GM23248 (cell line): ENCODE results near the gene GPT2. TPM values are rescaled to one million over a fixed set of nuclear protein-coding genes. Genes with fewer than 3 reads are reported as not detected.

Experiments
- DNase-seq: peaks from one replicate; pipeline ENCODE4 v3.0.0-alpha.2; 2015
- H2AFZ ChIP-seq: fragments of 200-600 bp; sonication (generic); 2 replicates; pipeline ENCODE4 v1.6.1; 2016; ENCODE audit warnings: antibody characterized with exemption
- H3F3A ChIP-seq: fragments of 200-600 bp; sonication (generic); 2 replicates; pipeline ENCODE4 v1.6.1; 2016; ENCODE audit warnings: mild to moderate bottlenecking, antibody characterized with exemption, mixed run types; ENCODE audit not compliant: insufficient read depth
- H3K27ac ChIP-seq: fragments of 200-600 bp; sonication (generic); 2 replicates; pipeline ENCODE4 v1.5.1; 2016; ENCODE audit warnings: mild to moderate bottlenecking
- H3K27me3 ChIP-seq: fragments of 200-600 bp; sonication (generic); replicated peaks from 2 replicates; pipeline ENCODE4 v1.6.1; 2016; ENCODE audit warnings: mild to moderate bottlenecking; ENCODE audit not compliant: insufficient read depth
- H3K36me3 ChIP-seq: fragments of 200-600 bp; sonication (generic); 2 replicates; pipeline ENCODE4 v1.6.1; 2016; ENCODE audit warnings: low read depth, mild to moderate bottlenecking
- H3K4me1 ChIP-seq: fragments of 200-600 bp; sonication (generic); 2 replicates; pipeline ENCODE4 v1.6.1; 2016; ENCODE audit warnings: mild to moderate bottlenecking; ENCODE audit not compliant: insufficient read depth
- H3K4me2 ChIP-seq: fragments of 200-600 bp; sonication (generic); one replicate; pipeline ENCODE4 v1.6.1; 2016; ENCODE audit warnings: mild to moderate bottlenecking; ENCODE audit not compliant: unreplicated experiment
- H3K4me3 ChIP-seq: fragments of 200-600 bp; sonication (generic); 2 replicates; pipeline ENCODE4 v1.5.1; 2016; ENCODE audit warnings: mild to moderate bottlenecking
- H3K79me2 ChIP-seq: fragments of 200-600 bp; sonication (generic); 2 replicates; pipeline ENCODE4 v1.6.1; 2016; ENCODE audit warnings: mild to moderate bottlenecking; ENCODE audit not compliant: insufficient read depth
- H3K9ac ChIP-seq: fragments of 200-600 bp; sonication (generic); 2 replicates; pipeline ENCODE4 v1.6.1; 2016; ENCODE audit warnings: mild to moderate bottlenecking
- H3K9me2 ChIP-seq: fragments of 200-600 bp; sonication (generic); 2 replicates; pipeline ENCODE4 v1.6.1; 2016; ENCODE audit warnings: mixed run types, mild to moderate bottlenecking, moderate library complexity; ENCODE audit not compliant: insufficient read depth
- H3K9me3 ChIP-seq: fragments of 200-600 bp; sonication (generic); one replicate; pipeline ENCODE4 v1.6.1; 2017; ENCODE audit warnings: low read depth
- H4K20me1 ChIP-seq: fragments of 200-600 bp; sonication (generic); 2 replicates; pipeline ENCODE4 v1.6.0; 2016; ENCODE audit not compliant: insufficient read depth
- EZH2 ChIP-seq: fragments of 200-600 bp; sonication (generic); IDR thresholded peaks from 2 replicates; pipeline ENCODE4 v1.6.1; 2018; ENCODE audit warnings: antibody characterized with exemption, mild to moderate bottlenecking; ENCODE audit not compliant: insufficient read depth, poor library complexity, severe bottlenecking
- EZH2phosphoT487 ChIP-seq: fragments of 200-600 bp; sonication (generic); IDR thresholded peaks from 2 replicates; pipeline ENCODE4 v1.6.1; 2018; ENCODE audit warnings: antibody characterized with exemption, moderate library complexity, mild to moderate bottlenecking, low read depth; ENCODE audit not compliant: insufficient read depth
- WGBS, 2 experiments: methylation state at CpG; one replicate each; pipeline ENCODE4 v1.1.6; 2015 to 2017; ENCODE audit warnings: low lambda C conversion rate in 2 of 2, low coverage in 1 of 2; ENCODE audit errors: missing lambda C conversion rate in 2 of 2; 5-methylcytosine and 5-hydroxymethylcytosine counted together
- in situ Hi-C: fragments of 300-500 bp; cut with MboI; formaldehyde crosslinking; loops from 2 replicates; pipeline ENCODE4 v1.15.0; 2020
- polyA plus RNA-seq: library from polyadenylated mRNA; unstranded; fragments of >200 nt; fragmentation: Nextera tagmentation; extraction: Ambion mirVana; gene quantifications from 2 replicates; pipeline ENCODE4 v1.2.1, GENCODE V29; 2016
- total RNA-seq: library from RNA; depleted of rRNA; stranded (reverse); fragments of >200 nt; shearing (Covaris generic); gene quantifications from 2 replicates; pipeline ENCODE4 v1.2.3, GENCODE V29; 2014

GPT2 gene
- total and polyA plus RNA-seq, 2 experiments from 2014 or later: 26.9 to 33.7 TPM

DNA sequence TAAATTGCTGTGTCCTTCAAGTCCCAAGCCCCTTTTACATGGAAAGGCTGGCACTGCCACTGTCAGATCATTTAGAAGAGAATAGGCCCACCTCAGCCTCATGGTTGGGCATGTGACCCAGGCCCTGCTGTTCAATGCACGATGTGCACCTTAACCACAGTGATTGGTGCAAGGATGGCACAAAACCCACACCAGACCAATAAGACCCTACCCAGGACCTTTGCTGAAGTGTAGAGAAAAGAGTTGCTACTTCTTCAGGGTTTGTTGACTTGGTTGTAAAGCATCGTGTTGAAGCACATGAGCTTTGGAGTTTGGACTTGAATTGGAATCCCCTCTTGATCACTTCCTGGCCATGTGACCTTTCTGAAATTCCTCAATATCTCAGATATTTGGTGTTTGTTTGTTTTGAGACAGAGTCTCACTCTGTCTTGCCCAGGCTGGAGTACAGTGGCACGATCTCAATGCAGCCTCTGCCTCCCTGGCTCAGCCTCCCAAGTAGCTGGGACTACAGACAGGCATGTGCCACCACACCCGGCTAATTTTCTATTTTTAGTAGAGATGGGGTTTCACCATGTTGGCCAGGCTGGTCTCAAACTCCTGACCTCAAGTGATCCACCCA, 64.5 kb downstream of the GPT2 start:
- TF ChIP-seq EZH2 (no peak), EZH2phosphoT487 (no peak)
- no peaks in the 10 kb centered on the region for H3F3A ChIP-seq
- in situ Hi-C loops: no loop called here

DNA sequence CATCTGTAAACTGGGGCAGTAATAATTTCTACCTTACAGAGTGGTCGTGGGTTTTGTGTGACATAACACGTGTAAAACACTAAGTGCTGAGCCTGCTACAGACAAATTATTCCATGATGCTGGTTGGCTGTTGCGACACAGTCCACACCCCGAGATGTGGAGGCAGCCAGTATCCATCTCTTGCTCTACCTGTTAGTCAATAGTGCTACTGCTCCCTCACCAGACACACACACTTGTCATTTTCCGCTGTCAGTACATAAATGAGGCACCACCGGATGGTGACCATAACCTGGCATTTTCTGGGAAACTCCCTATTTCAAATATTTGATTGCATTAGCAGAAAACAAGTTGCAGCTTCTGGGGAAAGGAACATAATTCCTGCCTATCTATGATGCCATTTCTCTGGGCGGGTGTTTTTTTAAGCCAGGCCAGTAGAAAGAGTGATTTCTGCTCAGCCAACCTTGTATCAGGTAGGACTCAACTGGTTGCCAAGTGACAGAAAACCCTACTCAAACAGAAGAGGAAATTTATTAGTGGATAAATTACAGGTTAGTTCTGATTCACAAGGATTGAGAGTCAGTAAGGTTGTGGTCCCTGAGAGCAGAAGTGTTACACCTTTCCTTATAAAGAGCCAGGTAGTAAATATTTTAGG, 65.2 kb downstream of the GPT2 start:
- H3K9ac ChIP-seq: no peak overlapping the region
- in situ Hi-C loops: no loop called here
- no peaks in the 10 kb centered on the region for H3K27me3 ChIP-seq
- no peak overlapping the region for H3K4me3 ChIP-seq
- no peaks in the 10 kb centered on the region for H3K79me2 ChIP-seq
- no peaks in the 10 kb centered on the region for H3K9me2 ChIP-seq
- H3K9me3 ChIP-seq: no peaks in the 10 kb centered on the region
- H3F3A ChIP-seq: no peaks in the 10 kb centered on the region
- DNase-seq: no peak
- WGBS, 2 experiments: 58 to 62% methylated on average over 7 of the region's 7 CpGs
- no peaks in the 10 kb centered on the region for H3K4me1 ChIP-seq
- peaks cover under 1% of the 10 kb centered on the region; the same call in 1 of the 2 replicates for H3K36me3 ChIP-seq
- no peak overlapping the region for H3K27ac ChIP-seq
- no peak for TF ChIP-seq EZH2phosphoT487
- no peak for TF ChIP-seq EZH2
- H2AFZ ChIP-seq: no peak overlapping the region
- no peaks in the 10 kb centered on the region for H4K20me1 ChIP-seq
- H3K4me2 ChIP-seq: no peak overlapping the region

More for the DNA sequence above, 64.5 kb downstream of the GPT2 start:
- H3K4me1 ChIP-seq: no peaks in the 10 kb centered on the region
- H4K20me1 ChIP-seq: no peaks in the 10 kb centered on the region
- no peaks in the 10 kb centered on the region for H3K27me3 ChIP-seq
- no peak overlapping the region for H3K4me3 ChIP-seq
- no peaks in the 10 kb centered on the region for H3K36me3 ChIP-seq
- no peak overlapping the region for H3K27ac ChIP-seq
- 41 to 44% methylated on average over 4 of the region's 4 CpGs for WGBS, 2 experiments
- no peaks in the 10 kb centered on the region for H3K9me3 ChIP-seq
- no peaks in the 10 kb centered on the region for H3K9me2 ChIP-seq
- H2AFZ ChIP-seq: no peak overlapping the region
- H3K9ac ChIP-seq: no peak overlapping the region
- no peaks in the 10 kb centered on the region for H3K79me2 ChIP-seq
- no peak for DNase-seq
- no peak overlapping the region for H3K4me2 ChIP-seq

DNA sequence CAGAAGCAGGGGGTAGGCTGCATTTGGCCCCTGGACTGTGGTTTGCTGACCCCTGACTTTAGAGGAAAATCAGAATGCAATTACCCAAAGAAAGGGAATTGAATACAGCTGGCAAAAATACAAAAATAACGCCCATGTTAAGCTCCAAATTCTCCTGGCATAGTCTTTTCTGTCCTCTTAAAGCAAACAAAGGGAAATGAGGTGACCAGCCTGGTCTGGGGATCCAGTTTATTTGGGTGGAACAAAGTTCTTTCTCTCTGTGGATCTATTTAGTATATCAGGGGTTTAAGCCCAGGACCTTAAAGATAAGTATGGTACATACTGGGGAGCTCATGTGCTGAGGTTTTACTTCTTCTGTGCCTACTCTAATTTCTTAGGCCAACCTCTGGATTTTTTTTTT, 65.8 kb downstream of the GPT2 start:
- DNase-seq: no peak
- H3K9ac ChIP-seq: no peak overlapping the region
- peaks cover 7% of the 10 kb centered on the region; the same call in 1 of the 2 replicates for H3K36me3 ChIP-seq
- in situ Hi-C loops: no loop called here
- H3K4me1 ChIP-seq: no peaks in the 10 kb centered on the region
- no peaks in the 10 kb centered on the region for H3K27me3 ChIP-seq
- TF ChIP-seq EZH2phosphoT487: no peak
- no peak for TF ChIP-seq EZH2
- H4K20me1 ChIP-seq: no peaks in the 10 kb centered on the region
- no peaks in the 10 kb centered on the region for H3K9me3 ChIP-seq
- no peak overlapping the region for H3K27ac ChIP-seq
- no peak overlapping the region for H3K4me2 ChIP-seq
- H3F3A ChIP-seq: no peaks in the 10 kb centered on the region
- H2AFZ ChIP-seq: no peak overlapping the region
- 7 to 33% methylated on average over 1 of the region's 1 CpG for WGBS, 2 experiments
- H3K4me3 ChIP-seq: no peak overlapping the region
- no peaks in the 10 kb centered on the region for H3K79me2 ChIP-seq
- no peaks in the 10 kb centered on the region for H3K9me2 ChIP-seq

DNA sequence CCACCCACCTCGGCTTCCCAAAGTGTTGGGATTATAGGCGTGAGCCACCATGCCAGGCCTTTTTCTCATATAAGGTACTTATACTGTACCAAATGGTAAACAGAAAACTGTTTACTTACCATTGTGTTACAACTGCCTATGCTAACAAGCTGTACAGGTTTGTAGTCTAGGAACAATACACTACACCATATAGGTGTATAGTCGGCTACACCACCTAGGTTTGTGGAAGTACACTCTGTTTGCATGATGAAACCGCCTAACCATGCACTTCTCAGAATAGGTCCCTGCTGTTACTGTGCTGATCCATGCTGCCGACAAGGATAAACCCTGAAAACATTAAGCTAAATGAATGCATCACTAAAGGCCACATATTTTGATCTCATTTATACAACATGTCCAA, 70.4 kb downstream of the GPT2 start:
- TF ChIP-seq EZH2 (no peak), EZH2phosphoT487 (no peak)
- in situ Hi-C loops: no loop called here
- peaks cover 20% of the 10 kb centered on the region for H3F3A ChIP-seq

More for the DNA sequence above, 70.4 kb downstream of the GPT2 start:
- Histone ChIP-seq H4K20me1 (0 out of 2 replicates have a peak, but pooled peaks cover 2% of the 10 kb centered on the region), H2AFZ (no peak overlapping the region), H3K27ac (no peak overlapping the region), H3K36me3 (peaks cover 40% of the 10 kb centered on the region), H3K79me2 (peaks cover 19% of the 10 kb centered on the region), H3K9ac (no peak overlapping the region), H3K4me2 (no peak overlapping the region), H3K27me3 (no peaks in the 10 kb centered on the region), H3K9me2 (no peaks in the 10 kb centered on the region), H3K4me1 (no peaks in the 10 kb centered on the region), H3K4me3 (no peak overlapping the region), H3K9me3 (no peaks in the 10 kb centered on the region)
- 93 to 97% methylated on average over 5 of the region's 5 CpGs for WGBS, 2 experiments
- no peak for DNase-seq
